ENCODE data around the gene PRDM7. TPM values are rescaled to one million over a fixed set of nuclear protein-coding genes. Genes with fewer than 3 reads are reported as not detected.

PRDM7 gene
- total RNA-seq, 4 donors from 2014 or later: not detected

DNA sequence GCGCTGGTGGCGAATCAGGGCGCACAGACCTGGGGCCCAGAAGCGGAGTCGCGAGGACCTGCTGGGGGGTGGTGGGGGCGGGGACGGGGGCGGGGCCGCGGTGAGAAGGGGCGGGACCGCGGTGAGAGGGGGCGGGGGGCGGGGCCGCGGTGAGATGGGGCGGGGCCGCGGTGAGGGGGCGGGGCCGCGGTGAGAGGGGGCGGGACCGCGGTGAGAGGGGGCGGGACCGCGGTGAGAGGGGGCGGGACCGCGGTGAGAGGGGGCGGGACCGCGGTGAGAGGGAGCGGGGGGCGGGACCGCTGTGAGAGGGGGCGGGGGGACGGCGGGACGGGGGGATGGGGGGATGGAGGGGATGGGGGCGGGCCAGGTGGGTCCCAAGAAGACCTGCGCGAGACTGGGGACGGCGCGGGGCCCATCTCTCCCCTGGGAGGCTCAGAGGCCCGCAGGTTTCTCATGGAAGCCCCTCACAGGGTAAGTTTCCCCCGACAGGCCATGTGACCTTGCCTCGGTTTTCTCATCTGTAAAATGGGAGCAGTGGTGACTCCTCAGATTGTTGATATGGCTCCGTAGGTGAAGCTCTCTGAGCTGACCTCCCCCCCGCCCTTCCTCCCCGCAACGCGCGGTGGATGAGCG, 29.3 kb downstream of the PRDM7 start:
- peak; percentile 15 for ATAC-seq
- Histone ChIP-seq H3K9me3 (no peaks in the 10 kb centered on the region), H3K4me3 (peak overlapping the region; percentile 22 to 54), H3K27ac (peak overlapping the region in 2 of 4 donors; percentile 51 to 72), H3K36me3 (no peaks in the 10 kb centered on the region), H3K4me1 (peaks cover 0 to 20% (median 12%) of the 10 kb centered on the region in 3 donors), H3K27me3 (peaks cover 27% of the 10 kb centered on the region)
- no peak for TF ChIP-seq POLR2AphosphoS5 (IDR thresholded peaks at IDR 0.05)
- TF ChIP-seq POLR2A (IDR thresholded peaks at IDR 0.05): no peak
- TF ChIP-seq EP300 (IDR thresholded peaks at IDR 0.05): no peak
- TF ChIP-seq, protein P1, sequence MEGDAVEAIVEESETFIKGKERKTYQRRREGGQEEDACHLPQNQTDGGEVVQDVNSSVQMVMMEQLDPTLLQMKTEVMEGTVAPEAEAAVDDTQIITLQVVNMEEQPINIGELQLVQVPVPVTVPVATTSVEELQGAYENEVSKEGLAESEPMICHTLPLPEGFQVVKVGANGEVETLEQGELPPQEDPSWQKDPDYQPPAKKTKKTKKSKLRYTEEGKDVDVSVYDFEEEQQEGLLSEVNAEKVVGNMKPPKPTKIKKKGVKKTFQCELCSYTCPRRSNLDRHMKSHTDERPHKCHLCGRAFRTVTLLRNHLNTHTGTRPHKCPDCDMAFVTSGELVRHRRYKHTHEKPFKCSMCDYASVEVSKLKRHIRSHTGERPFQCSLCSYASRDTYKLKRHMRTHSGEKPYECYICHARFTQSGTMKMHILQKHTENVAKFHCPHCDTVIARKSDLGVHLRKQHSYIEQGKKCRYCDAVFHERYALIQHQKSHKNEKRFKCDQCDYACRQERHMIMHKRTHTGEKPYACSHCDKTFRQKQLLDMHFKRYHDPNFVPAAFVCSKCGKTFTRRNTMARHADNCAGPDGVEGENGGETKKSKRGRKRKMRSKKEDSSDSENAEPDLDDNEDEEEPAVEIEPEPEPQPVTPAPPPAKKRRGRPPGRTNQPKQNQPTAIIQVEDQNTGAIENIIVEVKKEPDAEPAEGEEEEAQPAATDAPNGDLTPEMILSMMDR (IDR thresholded peaks at IDR 0.05): no peak
- WGBS, 2 donors (ENCODE audit: low coverage in 1 of 2): 29 to 40% methylated on average over 1 to 7 of the region's 59 CpGs

DNA sequence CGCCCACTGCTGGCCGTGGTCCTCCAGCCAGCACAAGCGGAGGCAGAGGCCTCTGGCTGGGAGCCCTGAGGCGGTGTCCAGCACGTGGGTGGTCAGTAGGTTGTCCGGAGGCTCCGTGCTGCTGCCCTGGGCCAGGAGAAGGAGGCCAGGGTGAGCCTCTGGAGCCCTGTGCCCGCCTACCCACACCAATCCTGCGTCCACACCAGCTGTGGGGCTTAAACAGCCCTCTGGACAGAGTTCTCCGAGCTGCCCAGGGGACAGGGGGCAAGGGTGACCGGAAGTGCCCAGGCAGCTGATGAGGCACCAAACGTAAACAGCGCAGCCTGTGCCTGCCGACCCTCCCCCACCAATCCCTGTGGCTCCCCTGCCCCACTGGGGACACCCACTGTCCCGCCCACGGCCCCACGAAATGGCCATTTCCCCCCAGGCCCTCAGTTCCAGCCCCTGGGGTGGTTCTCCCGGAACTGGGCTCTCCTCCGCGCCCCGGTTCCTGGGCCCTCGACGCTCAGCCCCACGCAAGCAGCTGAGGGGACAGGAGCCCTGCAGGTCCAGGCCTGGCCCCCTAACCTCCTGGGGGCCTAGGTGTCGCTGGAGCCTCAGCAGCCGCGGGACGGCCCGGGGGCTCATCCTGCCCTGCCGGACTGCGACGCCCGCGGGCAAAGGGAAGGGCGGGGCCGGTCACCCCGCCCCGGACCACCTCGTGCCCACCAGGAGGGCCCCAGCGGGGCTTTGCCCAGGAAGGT, 30.0 kb downstream of the PRDM7 start:
- H3K9me3 ChIP-seq: no peaks in the 10 kb centered on the region
- H3K27me3 ChIP-seq: peaks cover 27% of the 10 kb centered on the region
- TF ChIP-seq POLR2AphosphoS5 (IDR thresholded peaks at IDR 0.05) (no peak), EP300 (IDR thresholded peaks at IDR 0.05) (no peak), POLR2A (IDR thresholded peaks at IDR 0.05) (no peak)
- TF ChIP-seq, protein P1 (IDR thresholded peaks at IDR 0.05): no peak
- no peaks in the 10 kb centered on the region for H3K36me3 ChIP-seq
- 7% methylated on average over 3 of the region's 40 CpGs; no CpG with 5 or more reads in 1 of the 2 donors for WGBS, 2 donors (ENCODE audit: low coverage in 1 of 2)
- peak overlapping the region in 2 of 4 donors; percentile 51 to 72 for H3K27ac ChIP-seq
- peaks cover 0 to 20% (median 12%) of the 10 kb centered on the region in 3 donors for H3K4me1 ChIP-seq
- peak overlapping the region; percentile 22 to 54 for H3K4me3 ChIP-seq
- ATAC-seq: peak; percentile 76

DNA sequence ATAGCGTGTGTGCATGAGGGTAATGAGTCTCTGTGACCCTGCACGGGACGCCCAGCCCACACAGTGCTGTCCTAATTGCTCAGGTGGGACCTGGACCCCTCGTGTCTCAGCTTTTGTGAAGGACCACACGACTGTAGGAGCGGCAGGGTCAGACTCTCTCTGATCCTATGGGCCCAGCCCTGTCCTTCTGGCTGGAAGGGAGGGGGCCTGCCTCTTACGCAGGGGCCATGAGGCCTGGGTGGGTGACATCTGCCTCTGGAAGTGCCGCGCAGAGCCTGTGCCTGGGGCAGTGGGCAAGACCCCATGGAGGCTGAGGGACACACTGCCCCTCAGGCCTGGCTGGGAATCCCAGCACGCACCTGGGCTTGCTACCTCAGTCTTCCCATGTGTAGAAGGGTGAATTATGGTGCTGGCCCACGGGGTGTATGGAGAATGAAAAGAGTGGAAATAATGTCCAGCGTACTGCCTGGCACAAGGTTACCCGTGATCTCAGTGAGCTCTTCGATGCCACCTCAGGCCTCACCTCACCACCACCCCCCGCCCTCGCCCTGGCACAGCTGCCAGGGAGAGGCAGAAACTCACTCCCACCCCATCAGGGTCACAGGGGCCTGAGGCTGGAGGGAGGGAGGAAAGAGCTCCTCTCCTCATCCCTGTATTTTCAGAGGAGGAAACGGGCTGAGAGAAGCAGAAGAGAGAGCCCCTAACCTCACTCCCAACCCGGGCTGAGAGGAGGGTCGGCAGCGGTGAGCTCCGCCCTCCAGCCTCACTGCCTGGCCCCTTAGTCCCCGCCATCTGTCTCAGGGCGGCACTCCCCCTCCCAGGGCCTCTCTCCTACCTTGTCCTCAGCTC, 30.8 kb downstream of the PRDM7 start:
- WGBS, 2 donors (ENCODE audit: low coverage in 1 of 2): 35 to 40% methylated on average over 1 to 5 of the region's 23 CpGs
- H3K9me3 ChIP-seq: no peaks in the 10 kb centered on the region
- peak overlapping the region in 2 of 4 donors; percentile 51 to 72 for H3K27ac ChIP-seq
- peak overlapping the region in 1 of 2 donors; percentile 54 for H3K4me3 ChIP-seq
- H3K4me1 ChIP-seq: peaks cover 0 to 20% (median 12%) of the 10 kb centered on the region in 3 donors
- H3K36me3 ChIP-seq: no peaks in the 10 kb centered on the region
- TF ChIP-seq POLR2A (IDR thresholded peaks at IDR 0.05): no peak
- TF ChIP-seq EP300 (IDR thresholded peaks at IDR 0.05): no peak
- TF ChIP-seq, protein P1 (IDR thresholded peaks at IDR 0.05): no peak
- TF ChIP-seq POLR2AphosphoS5 (IDR thresholded peaks at IDR 0.05): no peak
- peaks cover 27% of the 10 kb centered on the region for H3K27me3 ChIP-seq
- ATAC-seq: peak; percentile 8

GRCh38 chr16:90044111-90044551, 33.0 kb downstream of the PRDM7 start:
- TF ChIP-seq EP300 (IDR thresholded peaks at IDR 0.05) (no peak), POLR2A (IDR thresholded peaks at IDR 0.05) (no peak), POLR2AphosphoS5 (IDR thresholded peaks at IDR 0.05) (no peak)
- TF ChIP-seq, protein P1 (IDR thresholded peaks at IDR 0.05): no peak
- H3K36me3 ChIP-seq: peaks cover 0 to 17% of the 10 kb centered on the region in 2 donors
- no CpG with 5 or more reads among the region's 7 CpGs for WGBS, 2 donors (ENCODE audit: low coverage in 1 of 2)
- ATAC-seq: no peak
- no peaks in the 10 kb centered on the region for H3K9me3 ChIP-seq
- no peak overlapping the region for H3K27ac ChIP-seq
- no peak overlapping the region for H3K4me3 ChIP-seq
- peaks cover 22% of the 10 kb centered on the region for H3K27me3 ChIP-seq
- peaks cover 0 to 20% (median 12%) of the 10 kb centered on the region in 3 donors for H3K4me1 ChIP-seq

Data from gastroesophageal sphincter (tissue), 4 donors.